Pancreas (tissue), 10 donors: Measurements from ENCODE around the gene CLCN6. TPM values are rescaled to one million over a fixed set of nuclear protein-coding genes. Genes with fewer than 3 reads are reported as not detected.

Experiments used
- ATAC-seq, 4 donors: fragments of 200-7000 bp; cut with Tn5 transposase; one replicate each; pipeline versions ENCODE4 v1.8.0 to v1.9.1; 2020; ENCODE audit warnings: mild to moderate bottlenecking in 4 of 4, moderate library complexity in 4 of 4
- DNase-seq, 6 donors: peaks; one replicate each; pipeline ENCODE4 v3.0.0-alpha.2; 2020
- FAIRE-seq: peaks from 2 replicates; lab custom pipeline; 2012; peaks lifted over from hg19 to GRCh38; lab: Jason Lieb, UNC
- H3K27ac ChIP-seq, 4 donors: fragments of 200-600 bp; sonication (generic); 1 replicate in 3 of 4; 2 replicates in 1 of 4; pipeline versions ENCODE4 v1.5.0 to v1.8.0; 2020
- H3K27me3 ChIP-seq, 4 donors: fragments of 200-600 bp; one replicate each; pipeline ENCODE4 v1.8.0; 2021
- H3K36me3 ChIP-seq, 3 donors: fragments of 200-600 bp; sonication (generic) in 1 of 3; one replicate each; pipeline versions ENCODE4 v1.5.0 to v1.8.0; 2020 to 2021
- H3K4me1 ChIP-seq, 3 donors: fragments of 200-600 bp; one replicate each; pipeline ENCODE4 v1.8.0; 2021
- H3K4me3 ChIP-seq, 4 donors: fragments of 200-600 bp; sonication (generic) in 2 of 4; one replicate each; pipeline versions ENCODE4 v1.5.0 to v1.8.0; 2020 to 2021
- H3K9me3 ChIP-seq, 4 donors: fragments of 200-600 bp; one replicate each; pipeline ENCODE4 v1.8.0; 2021
- CTCF ChIP-seq, 4 donors: fragments of 200-600 bp; sonication (generic) in 3 of 4; IDR thresholded peaks; one replicate each; pipeline versions ENCODE4 v1.5.0 to v1.8.0; 2021; ENCODE audit warnings: antibody characterized with exemption in 4 of 4
- WGBS, 2 donors: extraction: QIAGEN DNeasy Blood & Tissue Kit; methylation state at CpG; one replicate each; pipeline ENCODE4 v1.1.7; 2013; 5-methylcytosine and 5-hydroxymethylcytosine counted together
- intact Hi-C, 3 donors: fragments of 100-400 bp; cut with DNase I; formaldehyde crosslinking; loops; one replicate each; pipeline versions ENCODE4 v1.11.1 to v1.14.2; 2022
- polyA plus RNA-seq, 2 donors: library from polyadenylated mRNA; stranded (reverse); fragments of 200-250 nt; gene quantifications; one replicate each; pipeline ENCODE4 v1.2.3, GENCODE V29; 2013
- total RNA-seq, 6 donors: library from RNA; stranded (reverse); fragmentation: NEBNext Ultra II Directional in 4 of 6; extraction: Animal tissue kit (Norgen Biotek cat#: 25700) in 4 of 6; gene quantifications; one replicate each; pipeline versions ENCODE4 v1.2.1 to v1.2.4, GENCODE V29; 2021 to 2023
- donor health status: healthy with polysubstance abuse.
- donor health status: DM: no; HTN: no; CAD: no; lungs with moderate emphysema.
- donor health status: DM: no; HTN: no; CAD: no.
- donor health status: control.
- donor health status: control.
- donor health status: Bipolar disorder and iron deficiency.
- donor health status: DM: yes; HTN: yes; CAD: no.
- donor health status: DM: no; HTN: no; CAD: no.
- donor health status: DM: no; HTN: no; CAD: no.
- donor health status: DM: yes; HTN: yes; CAD: no.

The CLCN6 gene
- total and polyA plus RNA-seq, 8 donors = 4.3 to 16.8 (median 7.6) TPM

- WGBS, 2 donors = 56 to 68% methylated on average over 6 of the region's 6 CpGs
- H3K4me3 ChIP-seq = no peak overlapping the region
- no peaks in the 10 kb centered on the region for H3K36me3 ChIP-seq
- H3K27me3 ChIP-seq = no peaks in the 10 kb centered on the region
- intact Hi-C loops = loop anchor here in 2 of 3 donors (5.0 to 10.0 kb wide), 2 partner anchors 47 to 49 kb away; partner anchors contain the start of gene NPPA (in 1 of the 2)
- H3K4me1 ChIP-seq = no peaks in the 10 kb centered on the region
- no peaks in the 10 kb centered on the region for H3K9me3 ChIP-seq
- no peak overlapping the region for H3K27ac ChIP-seq
- no peak for DNase-seq
- no peak for TF ChIP-seq CTCF (IDR thresholded peaks at IDR 0.05)
- ATAC-seq = no peak
- no peak for FAIRE-seq
Observed at GRCh38 chr1:11891433-11892186, 85.6 kb downstream of the CLCN6 start.

Other genes with a start within 250 kb of the CLCN6 start
- 10 to 100 TPM; 27.5 to 75.6 (median 43.7) TPM for gene FBXO2, start 151.8 kb upstream of the CLCN6 start, total RNA-seq
- 10 to 100 TPM; 25.3 to 58.6 TPM for gene FBXO2, start 151.8 kb upstream of the CLCN6 start, polyA plus RNA-seq
- gene FBXO44, start 151.3 kb upstream of the CLCN6 start, total RNA-seq = 10 to 100 TPM; 12.1 to 19.0 (median 14.8) TPM
- gene FBXO44, start 151.3 kb upstream of the CLCN6 start, polyA plus RNA-seq = 10 to 100 TPM; 36.9 to 54.6 TPM
- gene FBXO6, start 142.0 kb upstream of the CLCN6 start, total RNA-seq = 1 to 10 TPM; 4.8 to 8.0 (median 6.9) TPM
- 1 to 10 TPM; 7.7 TPM for gene FBXO6, start 142.0 kb upstream of the CLCN6 start, polyA plus RNA-seq
- 10 to 100 TPM; 15.6 to 23.7 (median 20.2) TPM for gene MAD2L2, start 125.0 kb upstream of the CLCN6 start, total RNA-seq
- 10 to 100 TPM; 24.5 to 27.0 TPM for gene MAD2L2, start 125.0 kb upstream of the CLCN6 start, polyA plus RNA-seq
- gene DRAXIN, start 114.5 kb upstream of the CLCN6 start, total RNA-seq = under 1 TPM in 5 of 6 donors, not detected in 1; 0.03 to 0.09 (median 0.03) TPM
- gene DRAXIN, start 114.5 kb upstream of the CLCN6 start, polyA plus RNA-seq = under 1 TPM; under 0.01 TPM
- gene AGTRAP, start 70.1 kb upstream of the CLCN6 start, total RNA-seq = 10 to 100 TPM; 16.8 to 28.1 (median 22.0) TPM
- gene AGTRAP, start 70.1 kb upstream of the CLCN6 start, polyA plus RNA-seq = 10 to 100 TPM; 28.5 to 38.5 TPM
- gene C1orf167, start 44.0 kb upstream of the CLCN6 start, total RNA-seq = under 1 TPM in 1 of 6 donors, not detected in 5; 0.37 TPM
- 1 to 10 TPM in 1 of 2 donors, under 1 TPM in 1; 0.85 to 1.4 TPM for gene C1orf167, start 44.0 kb upstream of the CLCN6 start, polyA plus RNA-seq
- gene MTHFR, start 227 bp upstream of the CLCN6 start, total RNA-seq = 10 to 100 TPM; 12.7 to 18.2 (median 15.6) TPM
- 10 to 100 TPM in 1 of 2 donors, 1 to 10 TPM in 1; 9.6 to 19.1 TPM for gene MTHFR, start 227 bp upstream of the CLCN6 start, polyA plus RNA-seq
- under 1 TPM in 1 of 6 donors, not detected in 5; 0.24 TPM for gene NPPA, start 41.6 kb downstream of the CLCN6 start, total RNA-seq
- gene NPPA, start 41.6 kb downstream of the CLCN6 start, polyA plus RNA-seq = 1 to 10 TPM in 1 of 2 donors, under 1 TPM in 1; 0.28 to 1.3 TPM
- 1 to 10 TPM in 1 of 6 donors, under 1 TPM in 2, not detected in 3; 0.28 to 1.5 (median 0.31) TPM for gene NPPB, start 52.8 kb downstream of the CLCN6 start, total RNA-seq
- 1 to 10 TPM in 1 of 2 donors, under 1 TPM in 1; 0.95 to 1.6 TPM for gene NPPB, start 52.8 kb downstream of the CLCN6 start, polyA plus RNA-seq
- 10 to 100 TPM; 23.9 to 33.8 (median 28.0) TPM for gene KIAA2013, start 120.2 kb downstream of the CLCN6 start, total RNA-seq
- gene KIAA2013, start 120.2 kb downstream of the CLCN6 start, polyA plus RNA-seq = 10 to 100 TPM; 21.0 to 25.3 TPM
- gene PLOD1, start 128.5 kb downstream of the CLCN6 start, total RNA-seq = 10 to 100 TPM; 25.3 to 55.2 (median 37.7) TPM
- gene PLOD1, start 128.5 kb downstream of the CLCN6 start, polyA plus RNA-seq = 10 to 100 TPM; 20.0 to 30.5 TPM
- gene MFN2, start 174.3 kb downstream of the CLCN6 start, total RNA-seq = 10 to 100 TPM; 20.4 to 34.4 (median 26.0) TPM
- 10 to 100 TPM; 13.7 to 21.7 TPM for gene MFN2, start 174.3 kb downstream of the CLCN6 start, polyA plus RNA-seq
- 10 to 100 TPM in 5 of 6 donors, 1 to 10 TPM in 1; 9.3 to 17.8 (median 12.3) TPM for gene MIIP, start 213.3 kb downstream of the CLCN6 start, total RNA-seq
- gene MIIP, start 213.3 kb downstream of the CLCN6 start, polyA plus RNA-seq = 10 to 100 TPM; 48.4 to 59.1 TPM